Right atrium auricular region (tissue), 2 donors: Measurements from ENCODE around the gene HOXB3. TPM values are rescaled to one million over a fixed set of nuclear protein-coding genes. Genes with fewer than 3 reads are reported as not detected.

ENCODE experiments used
- DNase-seq: peaks from one replicate; pipeline ENCODE4 v3.0.0-alpha.2; 2019; ENCODE audit warnings: low spot score
- H3K27ac ChIP-seq, 2 donors: fragments of 200-600 bp; sonication (generic); 1 replicate in 1 of 2; 2 replicates in 1 of 2; pipeline ENCODE4 v1.5.1; 2016 to 2019
- H3K27me3 ChIP-seq, 2 donors: fragments of 200-600 bp; sonication (generic); one replicate each; pipeline versions ENCODE4 v1.5.1 to v1.6.0; 2017 to 2019
- H3K36me3 ChIP-seq: fragments of 200-600 bp; sonication (generic); one replicate; pipeline ENCODE4 v1.5.1; 2016
- H3K4me1 ChIP-seq, 2 donors: fragments of 200-600 bp; sonication (generic); one replicate each; pipeline versions ENCODE4 v1.5.1 to v1.6.0; 2017 to 2019
- H3K4me3 ChIP-seq, 2 donors: fragments of 200-600 bp; sonication (generic); 1 replicate in 1 of 2; 2 replicates in 1 of 2; pipeline ENCODE4 v1.5.1; 2017 to 2019; ENCODE audit warnings: mild to moderate bottlenecking in 1 of 2, moderate library complexity in 1 of 2
- H3K9me3 ChIP-seq, 2 donors: fragments of 200-600 bp; sonication (generic); one replicate each; pipeline ENCODE4 v1.5.1; 2019
- CTCF ChIP-seq, 2 donors: fragments of 200-600 bp; sonication (generic); IDR thresholded peaks; one replicate each; pipeline ENCODE4 v1.5.1; 2019; ENCODE audit warnings: antibody characterized with exemption in 2 of 2
- total RNA-seq, 2 donors: library from RNA; depleted of rRNA; stranded (reverse); fragments of >200 nt; gene quantifications; one replicate each; pipeline ENCODE4 v1.1.0, GENCODE V29; 2016

HOXB3 gene
- total RNA-seq, 2 donors from 2014 or later = 0.82 to 1.2 TPM

DNA sequence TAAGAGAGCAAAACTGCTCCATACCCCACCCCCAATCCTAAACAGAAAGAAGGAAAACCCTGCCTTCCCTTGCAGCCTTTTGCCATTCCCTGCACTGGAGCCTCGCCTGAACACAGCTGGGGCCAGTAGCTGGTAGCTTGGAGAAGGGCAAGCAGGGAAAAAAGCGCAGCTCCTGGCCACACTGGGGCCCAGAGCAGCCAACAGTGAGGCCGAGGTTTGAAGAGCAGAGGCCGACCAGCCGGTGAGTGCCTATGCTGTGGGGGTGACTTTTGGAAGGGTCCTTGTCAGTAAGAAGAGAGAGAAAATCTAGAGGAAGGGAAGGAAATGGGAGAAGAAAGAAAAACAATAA, 39.3 kb upstream of the HOXB3 start:
- DNase-seq = no peak
- Histone ChIP-seq H3K36me3 (no peaks in the 10 kb centered on the region), H3K4me3 (no peak overlapping the region), H3K4me1 (peaks cover 0 to 36% of the 10 kb centered on the region in 2 donors), H3K27ac (no peak overlapping the region), H3K27me3 (peaks cover 53 to 93% of the 10 kb centered on the region in 2 donors), H3K9me3 (no peaks in the 10 kb centered on the region)
- TF ChIP-seq CTCF (IDR thresholded peaks at IDR 0.05) = no peak

DNA sequence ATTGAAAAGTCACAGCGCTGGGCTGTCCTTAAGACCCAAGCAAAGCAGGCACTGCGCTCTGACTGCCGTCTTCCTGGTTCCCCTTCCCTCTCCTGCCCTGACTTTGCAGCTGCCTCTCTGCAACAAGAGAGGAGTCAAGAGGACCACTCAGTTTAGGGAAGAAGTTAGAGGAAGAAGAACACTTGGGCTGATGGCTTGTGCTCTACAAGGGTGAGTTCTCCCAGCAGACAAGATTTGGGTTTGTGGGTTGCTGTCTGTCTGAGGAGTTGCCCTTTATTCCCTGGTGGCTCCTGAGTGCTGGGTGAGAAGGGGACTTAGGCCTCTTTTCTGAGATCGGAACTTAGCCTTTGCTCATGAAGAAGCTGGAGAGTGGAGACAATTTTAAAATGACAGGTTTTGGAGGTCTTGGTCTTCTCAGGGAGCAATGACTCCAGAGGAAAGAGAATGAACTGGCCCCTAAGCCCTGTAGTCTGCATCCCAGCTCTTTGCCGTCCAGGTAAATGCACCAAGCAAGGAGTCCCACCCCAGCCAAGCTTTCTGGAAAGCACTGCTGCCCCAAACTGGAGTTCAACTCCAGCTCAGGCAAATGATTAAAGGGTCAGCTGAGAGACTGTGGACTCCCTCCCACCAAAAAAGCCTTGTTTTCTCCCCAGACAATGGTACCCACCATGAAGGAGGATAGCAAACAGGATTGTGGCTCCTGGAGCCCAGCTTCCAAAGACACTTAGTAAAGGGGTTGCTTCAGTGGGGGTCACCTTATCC, 38.8 kb upstream of the HOXB3 start:
- DNase-seq = no peak
- H3K27me3 ChIP-seq = peaks cover 47 to 93% of the 10 kb centered on the region in 2 donors
- no peak overlapping the region for H3K4me3 ChIP-seq
- H3K27ac ChIP-seq = no peak overlapping the region
- H3K4me1 ChIP-seq = peaks cover 0 to 33% of the 10 kb centered on the region in 2 donors
- TF ChIP-seq CTCF (IDR thresholded peaks at IDR 0.05) = no peak
- no peaks in the 10 kb centered on the region for H3K9me3 ChIP-seq
- H3K36me3 ChIP-seq = no peaks in the 10 kb centered on the region

DNA sequence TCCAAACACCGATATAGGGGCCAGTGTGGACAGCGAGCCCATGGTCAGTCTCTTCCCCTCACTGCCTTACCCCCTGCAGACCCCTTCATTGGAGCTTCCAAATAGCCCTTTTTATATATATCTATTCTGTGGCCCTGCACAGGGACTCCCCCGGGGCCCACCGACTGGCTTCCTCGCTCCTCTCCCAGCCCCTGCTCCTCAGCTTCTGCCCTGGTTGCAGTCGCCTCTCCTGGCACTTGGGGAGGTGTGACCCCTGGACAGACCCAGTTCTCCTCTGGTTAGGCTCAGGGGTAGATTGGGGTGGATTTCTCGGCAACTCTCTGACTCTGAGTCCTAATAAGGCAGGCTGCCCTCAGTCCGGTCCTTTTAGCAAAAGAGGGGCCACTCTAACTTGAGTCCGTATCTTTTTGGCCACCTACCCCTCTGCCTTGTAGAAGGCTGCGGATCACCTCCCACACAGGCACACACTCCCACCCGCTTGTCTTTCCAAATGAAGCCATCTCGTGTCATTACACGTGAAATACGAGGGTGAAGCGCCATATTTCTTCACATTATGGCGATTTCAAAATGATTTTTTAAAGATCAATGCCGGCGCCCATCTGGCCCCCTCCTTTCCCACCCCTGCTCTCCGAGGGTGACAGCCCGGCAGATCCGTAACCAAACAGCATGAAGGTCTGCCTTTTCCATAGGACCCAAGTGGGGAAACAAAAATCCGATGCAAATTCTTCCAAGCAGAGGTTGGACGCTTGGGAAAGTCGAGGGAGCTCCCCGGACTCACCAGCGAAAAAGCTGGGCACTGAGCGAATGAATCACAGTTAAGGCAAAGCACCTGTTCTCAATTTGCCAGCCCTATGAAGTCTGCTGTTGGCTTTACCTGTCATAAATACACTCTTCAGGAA, 37.8 kb upstream of the HOXB3 start:
- Histone ChIP-seq H3K27ac (no peak overlapping the region), H3K36me3 (no peaks in the 10 kb centered on the region), H3K4me3 (no peak overlapping the region), H3K9me3 (no peaks in the 10 kb centered on the region), H3K27me3 (peaks cover 42 to 92% of the 10 kb centered on the region in 2 donors), H3K4me1 (peaks cover 0 to 27% of the 10 kb centered on the region in 2 donors)
- no peak for TF ChIP-seq CTCF (IDR thresholded peaks at IDR 0.05)
- no peak for DNase-seq

DNA sequence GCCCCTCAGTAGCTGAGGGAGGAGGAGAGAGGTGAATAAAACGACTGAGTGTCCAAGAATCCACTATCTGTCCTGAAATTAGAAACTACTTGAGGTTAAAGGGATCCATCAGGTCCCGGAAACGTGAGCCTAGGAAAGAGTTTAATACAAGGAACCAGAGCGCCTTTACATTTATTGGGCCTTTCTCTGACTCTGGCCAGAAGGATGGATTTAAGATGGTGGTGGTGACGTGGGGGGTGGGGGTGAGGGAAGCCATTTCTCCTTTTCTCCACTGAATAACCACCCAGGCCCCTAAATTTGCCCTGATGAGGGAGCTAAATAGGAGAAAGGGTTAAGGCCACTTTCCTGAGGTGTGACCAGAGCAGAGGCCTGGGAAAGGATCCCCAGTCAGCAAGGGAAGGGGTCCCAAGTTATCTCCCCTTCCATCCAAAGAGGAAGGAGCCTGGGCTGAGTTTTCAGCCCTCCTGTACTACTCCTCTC, 37.1 kb upstream of the HOXB3 start:
- H3K9me3 ChIP-seq = no peaks in the 10 kb centered on the region
- no peak for TF ChIP-seq CTCF (IDR thresholded peaks at IDR 0.05)
- no peak overlapping the region for H3K27ac ChIP-seq
- no peak overlapping the region for H3K4me3 ChIP-seq
- no peak for DNase-seq
- H3K4me1 ChIP-seq = peaks cover 0 to 27% of the 10 kb centered on the region in 2 donors
- peaks cover 45 to 89% of the 10 kb centered on the region in 2 donors for H3K27me3 ChIP-seq
- no peaks in the 10 kb centered on the region for H3K36me3 ChIP-seq

GRCh38 chr17:48626245-48627117, 36.4 kb upstream of the HOXB3 start, which contains the start of gene HOXB9:
TSS of gene HOXB9 (minus strand) at chr17:48626358. CDS start at chr17:48626269, 89 bp downstream.
- Histone ChIP-seq H3K4me1 (peaks cover 0 to 27% of the 10 kb centered on the region in 2 donors), H3K4me3 (peak within 1 kb of the TSS; percentile 8 to 40), H3K9me3 (no peaks in the 10 kb centered on the region), H3K27me3 (peaks cover 46 to 88% of the 10 kb centered on the region in 2 donors), H3K27ac (no peak within 1 kb of the TSS), H3K36me3 (no peaks in the 10 kb centered on the region)
- no peak for DNase-seq
- TF ChIP-seq CTCF (IDR thresholded peaks at IDR 0.05) = no peak
